ENCODE measurements around the gene C10orf90. TPM values are rescaled to one million over a fixed set of nuclear protein-coding genes. Genes with fewer than 3 reads are reported as not detected.
A peak's percentile ranks its signal among the peaks of the same experiment; 100 is the strongest.

The C10orf90 gene
- total RNA-seq, 3 donors from 2014 or later (not counting 1 experiment from before 2014, with no cell fraction given), result not detected

DNA sequence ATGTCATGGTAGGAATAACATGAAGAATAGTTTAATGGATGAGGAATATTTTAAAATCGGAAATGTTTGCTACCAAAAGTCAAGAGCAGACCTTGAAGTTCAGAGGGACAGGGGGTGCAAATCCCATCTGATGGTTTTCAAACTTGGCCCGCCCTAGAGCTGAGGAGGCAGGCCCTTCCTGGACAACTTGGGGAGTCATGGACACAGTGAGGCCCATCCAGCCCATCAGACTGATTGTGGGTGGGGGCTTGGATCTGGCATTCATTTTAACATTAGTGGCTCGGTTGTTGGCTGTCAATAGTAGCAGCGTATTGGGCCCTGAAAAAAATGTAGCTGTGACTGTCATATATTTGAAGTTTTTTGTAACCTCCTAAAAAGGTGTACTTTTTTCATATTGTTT, 2.0 kb downstream of the C10orf90 start:
- Histone ChIP-seq H3K9me3 (ENCODE audit: control insufficient read depth, insufficient read depth, low read length) (no peaks in the 10 kb centered on the region), H3K27me3 (ENCODE audit: control insufficient read depth, insufficient read depth, low read length) (no peaks in the 10 kb centered on the region), H3K4me1 (ENCODE audit: control insufficient read depth, insufficient read depth, low read length) (peaks cover 20% of the 10 kb centered on the region), H3K4me3 (ENCODE audit: low read length) (no peak overlapping the region), H3K27ac (ENCODE audit: low read length) (no peak overlapping the region), H3K36me3 (ENCODE audit: control insufficient read depth, insufficient read depth, low read length) (no peaks in the 10 kb centered on the region)
- Mint-ChIP-seq H3K4me3 (no peak overlapping the region), H3K9me3 (no peaks in the 10 kb centered on the region), H3K27me3 (ENCODE audit: low read depth in 2 of 2) (peaks cover 6 to 7% of the 10 kb centered on the region in 2 donors), H3K36me3 (no peaks in the 10 kb centered on the region), H3K27ac (no peak overlapping the region), H3K4me1 (peaks cover 12 to 14% of the 10 kb centered on the region in 2 donors)
- intact Hi-C loops (cut with micrococcal nuclease), result no loop called here
- DNase-seq, result no peak
- no peak for ATAC-seq
- 89% methylated on average over 4 of the region's 4 CpGs for WGBS (ENCODE audit: insufficient coverage)
- TF ChIP-seq, protein P1, sequence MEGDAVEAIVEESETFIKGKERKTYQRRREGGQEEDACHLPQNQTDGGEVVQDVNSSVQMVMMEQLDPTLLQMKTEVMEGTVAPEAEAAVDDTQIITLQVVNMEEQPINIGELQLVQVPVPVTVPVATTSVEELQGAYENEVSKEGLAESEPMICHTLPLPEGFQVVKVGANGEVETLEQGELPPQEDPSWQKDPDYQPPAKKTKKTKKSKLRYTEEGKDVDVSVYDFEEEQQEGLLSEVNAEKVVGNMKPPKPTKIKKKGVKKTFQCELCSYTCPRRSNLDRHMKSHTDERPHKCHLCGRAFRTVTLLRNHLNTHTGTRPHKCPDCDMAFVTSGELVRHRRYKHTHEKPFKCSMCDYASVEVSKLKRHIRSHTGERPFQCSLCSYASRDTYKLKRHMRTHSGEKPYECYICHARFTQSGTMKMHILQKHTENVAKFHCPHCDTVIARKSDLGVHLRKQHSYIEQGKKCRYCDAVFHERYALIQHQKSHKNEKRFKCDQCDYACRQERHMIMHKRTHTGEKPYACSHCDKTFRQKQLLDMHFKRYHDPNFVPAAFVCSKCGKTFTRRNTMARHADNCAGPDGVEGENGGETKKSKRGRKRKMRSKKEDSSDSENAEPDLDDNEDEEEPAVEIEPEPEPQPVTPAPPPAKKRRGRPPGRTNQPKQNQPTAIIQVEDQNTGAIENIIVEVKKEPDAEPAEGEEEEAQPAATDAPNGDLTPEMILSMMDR (IDR thresholded peaks at IDR 0.05), result no peak

DNA sequence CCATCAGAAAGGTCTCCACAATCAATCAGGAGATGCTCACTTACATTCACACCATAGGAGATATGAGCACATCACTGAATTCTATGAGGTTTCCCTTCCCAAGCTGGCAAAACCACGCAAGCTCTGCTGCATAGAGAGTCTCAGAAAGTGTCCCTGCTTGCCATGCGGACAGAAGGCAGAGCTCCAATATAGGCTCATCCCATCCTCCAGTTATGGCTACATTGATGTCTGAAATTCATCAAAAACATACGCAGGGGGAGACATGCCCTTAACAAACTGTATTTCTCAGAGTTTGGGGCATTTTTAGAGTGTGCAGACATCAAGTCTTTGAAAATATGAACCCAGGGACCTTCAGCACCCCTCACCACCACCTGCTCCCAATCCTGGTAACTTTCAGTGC, 2.9 kb downstream of the C10orf90 start:
- no peak for ATAC-seq
- H3K9me3 Mint-ChIP-seq, result no peaks in the 10 kb centered on the region
- H3K9me3 ChIP-seq (ENCODE audit: control insufficient read depth, insufficient read depth, low read length), result no peaks in the 10 kb centered on the region
- no peaks in the 10 kb centered on the region for H3K36me3 Mint-ChIP-seq
- peaks cover 21 to 23% of the 10 kb centered on the region in 2 donors for H3K4me1 Mint-ChIP-seq
- TF ChIP-seq, protein P1 (IDR thresholded peaks at IDR 0.05), result no peak
- intact Hi-C loops (cut with micrococcal nuclease), result no loop called here
- no peaks in the 10 kb centered on the region for H3K27me3 ChIP-seq (ENCODE audit: control insufficient read depth, insufficient read depth, low read length)
- H3K4me3 ChIP-seq (ENCODE audit: low read length), result no peak overlapping the region
- no peaks in the 10 kb centered on the region for H3K36me3 ChIP-seq (ENCODE audit: control insufficient read depth, insufficient read depth, low read length)
- no peak overlapping the region for H3K27ac Mint-ChIP-seq
- H3K4me1 ChIP-seq (ENCODE audit: control insufficient read depth, insufficient read depth, low read length), result peaks cover 24% of the 10 kb centered on the region
- no peak for DNase-seq
- WGBS (ENCODE audit: insufficient coverage), result 86% methylated on average over 3 of the region's 3 CpGs
- no peak overlapping the region for H3K27ac ChIP-seq (ENCODE audit: low read length)
- H3K4me3 Mint-ChIP-seq, result no peak overlapping the region
- peaks cover 6 to 8% of the 10 kb centered on the region in 2 donors for H3K27me3 Mint-ChIP-seq (ENCODE audit: low read depth in 2 of 2)

DNA sequence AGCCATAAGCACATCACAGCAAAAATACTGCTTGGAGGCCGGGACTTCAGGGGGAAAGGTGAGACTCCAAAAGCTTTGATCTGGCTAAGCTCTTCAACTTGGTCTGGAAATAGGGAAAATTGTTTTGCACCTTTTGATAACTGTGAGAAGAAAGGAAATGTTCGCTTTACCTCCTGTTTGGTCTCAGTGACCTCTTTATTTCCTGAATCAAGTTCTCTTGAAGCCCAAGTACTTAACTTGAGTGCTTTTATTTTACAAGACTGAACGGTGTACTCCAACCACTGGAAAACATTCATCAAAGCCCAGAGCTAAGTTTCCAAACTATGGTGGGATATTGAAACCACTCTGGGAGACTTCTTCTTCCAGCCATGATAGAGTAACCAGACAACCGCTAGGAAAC, 5.3 kb downstream of the C10orf90 start:
- H3K4me3 ChIP-seq (ENCODE audit: low read length), result no peak overlapping the region
- TF ChIP-seq, protein P1 (IDR thresholded peaks at IDR 0.05), result no peak
- intact Hi-C loops (cut with micrococcal nuclease), result no loop called here
- peaks cover 30% of the 10 kb centered on the region for H3K4me1 ChIP-seq (ENCODE audit: control insufficient read depth, insufficient read depth, low read length)
- H3K36me3 ChIP-seq (ENCODE audit: control insufficient read depth, insufficient read depth, low read length), result no peaks in the 10 kb centered on the region
- Mint-ChIP-seq H3K9me3 (no peaks in the 10 kb centered on the region), H3K4me3 (no peak overlapping the region), H3K27ac (no peak overlapping the region), H3K27me3 (ENCODE audit: low read depth in 2 of 2) (peaks cover 6 to 9% of the 10 kb centered on the region in 2 donors), H3K4me1 (peaks cover 23 to 26% of the 10 kb centered on the region in 2 donors), H3K36me3 (no peaks in the 10 kb centered on the region)
- H3K9me3 ChIP-seq (ENCODE audit: control insufficient read depth, insufficient read depth, low read length), result no peaks in the 10 kb centered on the region
- H3K27ac ChIP-seq (ENCODE audit: low read length), result no peak overlapping the region
- ATAC-seq, result no peak
- no peak for DNase-seq
- WGBS (ENCODE audit: insufficient coverage), result 67% methylated on average over 4 of the region's 4 CpGs
- no peaks in the 10 kb centered on the region for H3K27me3 ChIP-seq (ENCODE audit: control insufficient read depth, insufficient read depth, low read length)

DNA sequence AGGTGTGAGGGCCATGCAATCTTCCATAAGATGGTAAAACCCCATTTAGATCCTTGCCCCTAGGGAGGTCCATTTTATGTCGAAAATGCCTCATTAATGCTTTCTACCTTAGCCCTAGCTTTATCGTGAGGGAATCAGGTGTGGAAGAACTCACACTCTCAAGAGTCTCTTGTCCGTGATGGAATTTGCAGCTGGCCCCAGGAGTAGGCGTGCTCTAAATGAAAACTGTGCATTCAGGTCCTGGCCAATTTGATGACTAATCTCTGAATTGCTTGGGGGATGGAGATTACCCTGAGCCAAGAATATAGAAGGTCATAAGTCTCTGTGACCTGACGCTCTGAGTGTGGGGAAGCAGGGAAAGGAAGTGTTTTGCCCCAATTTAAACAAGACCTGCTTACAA, 6.6 kb downstream of the C10orf90 start:
- peaks cover 30% of the 10 kb centered on the region for H3K4me1 ChIP-seq (ENCODE audit: control insufficient read depth, insufficient read depth, low read length)
- Mint-ChIP-seq H3K9me3 (no peaks in the 10 kb centered on the region), H3K27ac (peak overlapping the region; percentile 51 to 71), H3K4me1 (peaks cover 23 to 26% of the 10 kb centered on the region in 2 donors), H3K36me3 (no peaks in the 10 kb centered on the region), H3K4me3 (peak overlapping the region; percentile 53), H3K27me3 (ENCODE audit: low read depth in 2 of 2) (peaks cover 6 to 9% of the 10 kb centered on the region in 2 donors)
- peak in 1 of 2 donors; percentile 3 for DNase-seq
- WGBS (ENCODE audit: insufficient coverage), result 68% methylated on average over 5 of the region's 5 CpGs
- no peak overlapping the region for H3K27ac ChIP-seq (ENCODE audit: low read length)
- peak in 2 of 3 donors; percentile 32 to 50 for ATAC-seq
- intact Hi-C loops (cut with micrococcal nuclease), result no loop called here
- no peak overlapping the region for H3K4me3 ChIP-seq (ENCODE audit: low read length)
- no peaks in the 10 kb centered on the region for H3K27me3 ChIP-seq (ENCODE audit: control insufficient read depth, insufficient read depth, low read length)
- TF ChIP-seq, protein P1 (IDR thresholded peaks at IDR 0.05), result no peak
- H3K36me3 ChIP-seq (ENCODE audit: control insufficient read depth, insufficient read depth, low read length), result no peaks in the 10 kb centered on the region
- no peaks in the 10 kb centered on the region for H3K9me3 ChIP-seq (ENCODE audit: control insufficient read depth, insufficient read depth, low read length)

Measured in natural killer cell (primary cell).